ENCODE measurements around the gene HSPA1L.

DNA sequence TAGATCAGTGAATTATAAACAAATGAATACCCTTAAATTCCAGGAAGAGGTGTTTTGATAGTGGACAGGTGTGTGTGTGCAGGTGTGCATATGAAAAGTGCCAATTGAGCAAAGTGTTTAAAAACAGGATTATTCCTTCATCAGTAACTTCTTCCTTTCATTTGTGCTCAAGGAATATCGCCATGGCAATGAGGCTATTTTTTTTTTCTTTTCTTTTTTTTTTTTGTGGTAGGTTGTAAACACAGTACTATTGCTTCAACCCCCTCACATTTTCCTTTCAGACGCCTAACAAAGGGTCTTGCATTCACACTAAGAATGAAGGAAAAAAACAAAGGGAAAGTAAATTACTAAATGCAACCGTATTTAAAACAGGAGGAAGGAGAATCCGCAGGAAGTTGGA lies 10.5 kb upstream of the HSPA1L start:
- no peak for TF ChIP-seq TAF1 (IDR thresholded peaks at IDR 0.05; ENCODE audit: low read depth)
- no peak for TF ChIP-seq CTCF (IDR thresholded peaks at IDR 0.05; ENCODE audit: poor library complexity, severe bottlenecking)
- TF ChIP-seq MXI1 (conservative IDR thresholded peaks at IDR 0.05; ENCODE audit: poor library complexity, severe bottlenecking) = no peak
- no peak for TF ChIP-seq REST (IDR thresholded peaks at IDR 0.05; ENCODE audit: borderline replicate concordance)
- no peak for TF ChIP-seq RAD21 (conservative IDR thresholded peaks at IDR 0.05)
- no peak for TF ChIP-seq EZH2 (IDR thresholded peaks at IDR 0.05; ENCODE audit: borderline replicate concordance, insufficient read depth, low read length, poor library complexity, severe bottlenecking)
- no peak for TF ChIP-seq EP300 (conservative IDR thresholded peaks at IDR 0.05; ENCODE audit: poor library complexity, severe bottlenecking)
- TF ChIP-seq POLR2AphosphoS5 (IDR thresholded peaks at IDR 0.05) = no peak
